ENCODE data around the gene OBSL1.
A peak's percentile ranks its signal among the peaks of the same experiment; 100 is the strongest.

OBSL1 gene

GRCh38 chr2:219530048-219530963 is 41.0 kb downstream of the OBSL1 start:
- DNase-seq, result peak; percentile 87 to 90

- DNase-seq, result no peak
Observed at GRCh38 chr2:219527472-219527871, 43.9 kb downstream of the OBSL1 start.

- DNase-seq, result no peak
Observed at GRCh38 chr2:219527076-219527394, 44.3 kb downstream of the OBSL1 start.

GRCh38 chr2:219526320-219527075 is 44.8 kb downstream of the OBSL1 start:
- DNase-seq, result no peak

GRCh38 chr2:219525533-219526232 is 45.7 kb downstream of the OBSL1 start:
- no peak for DNase-seq

- no peak for DNase-seq
Observed at GRCh38 chr2:219524817-219525216, 46.5 kb downstream of the OBSL1 start.

- no peak for DNase-seq
Observed at GRCh38 chr2:219523031-219523671, 48.2 kb downstream of the OBSL1 start.

GRCh38 chr2:219522111-219523030 is 49.0 kb downstream of the OBSL1 start:
- no peak for DNase-seq

- DNase-seq, result no peak
Observed at GRCh38 chr2:219521066-219521880, 50.1 kb downstream of the OBSL1 start.

- DNase-seq, result no peak
Observed at GRCh38 chr2:219520079-219520478, 51.3 kb downstream of the OBSL1 start.

GRCh38 chr2:219519526-219519916 is 51.8 kb downstream of the OBSL1 start:
- no peak for DNase-seq

- DNase-seq, result no peak
Observed at GRCh38 chr2:219517954-219518778, 53.2 kb downstream of the OBSL1 start.

- no peak for DNase-seq
Observed at GRCh38 chr2:219516888-219517287, 54.5 kb downstream of the OBSL1 start.

GRCh38 chr2:219515874-219516629 is 55.3 kb downstream of the OBSL1 start:
- DNase-seq, result no peak

- DNase-seq, result no peak
Observed at GRCh38 chr2:219514836-219515235, 56.5 kb downstream of the OBSL1 start.

GRCh38 chr2:219514196-219514761 is 57.1 kb downstream of the OBSL1 start, which contains the start of gene ASIC4:
ASIC4 (plus strand) TSS chr2:219514482; CDS start chr2:219514725, 243 bp downstream.
- no peak for DNase-seq

- DNase-seq, result no peak
Observed at GRCh38 chr2:219513787-219514186, 57.6 kb downstream of the OBSL1 start.

GRCh38 chr2:219512524-219513216 is 58.7 kb downstream of the OBSL1 start:
- DNase-seq, result no peak

Measured in inflammatory macrophage (primary cell).